ENCODE measurements around the gene PLCH1. TPM values are rescaled to one million over a fixed set of nuclear protein-coding genes. Genes with fewer than 3 reads are reported as not detected.

PLCH1 gene
- total and polyA plus RNA-seq, 4 donors = 0.03 to 1.0 (median 0.22) TPM

DNA sequence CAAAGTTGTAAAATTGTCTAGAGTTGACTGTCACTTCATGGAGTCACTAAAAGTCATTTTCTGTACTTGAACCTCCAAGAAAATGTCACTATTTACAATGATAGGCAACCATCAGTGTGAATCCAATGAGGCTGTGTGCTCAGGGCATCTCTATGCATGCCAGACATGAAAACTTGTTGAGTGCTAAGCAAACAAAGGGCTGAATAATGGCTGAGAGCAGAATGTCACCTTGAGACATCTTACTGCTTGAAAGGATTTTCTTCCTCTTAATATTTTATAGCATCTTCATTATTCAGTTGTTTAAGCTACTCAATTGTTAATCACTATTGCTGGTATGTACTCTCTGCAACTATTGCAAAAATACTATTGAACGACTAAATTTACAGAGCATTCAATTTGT, 184.7 kb downstream of the PLCH1 start:
- Histone ChIP-seq H3K27ac (ENCODE audit: low read depth in 1 of 2, low read length in 2 of 2) (no peak overlapping the region), H3K36me3 (ENCODE audit: control insufficient read depth in 4 of 4, insufficient read depth in 3 of 4, low read depth in 1 of 4, low read length in 3 of 4) (no peaks in the 10 kb centered on the region), H3K27me3 (ENCODE audit: control insufficient read depth in 4 of 4, insufficient read depth in 4 of 4, low read length in 3 of 4) (no peaks in the 10 kb centered on the region), H3K9me3 (ENCODE audit: control insufficient read depth in 4 of 4, low read length in 3 of 4) (no peaks in the 10 kb centered on the region), H3K9ac (ENCODE audit: low read depth in 1 of 2, low read length in 2 of 2) (no peak overlapping the region), H3K4me3 (ENCODE audit: low read depth in 1 of 3, low read length in 3 of 3) (no peak overlapping the region), H3K4me1 (ENCODE audit: control insufficient read depth in 4 of 4, insufficient read depth in 4 of 4, low read length in 3 of 4) (peaks cover 2 to 6% (median 3%) of the 10 kb centered on the region in 4 donors)
- TF ChIP-seq, protein P1, sequence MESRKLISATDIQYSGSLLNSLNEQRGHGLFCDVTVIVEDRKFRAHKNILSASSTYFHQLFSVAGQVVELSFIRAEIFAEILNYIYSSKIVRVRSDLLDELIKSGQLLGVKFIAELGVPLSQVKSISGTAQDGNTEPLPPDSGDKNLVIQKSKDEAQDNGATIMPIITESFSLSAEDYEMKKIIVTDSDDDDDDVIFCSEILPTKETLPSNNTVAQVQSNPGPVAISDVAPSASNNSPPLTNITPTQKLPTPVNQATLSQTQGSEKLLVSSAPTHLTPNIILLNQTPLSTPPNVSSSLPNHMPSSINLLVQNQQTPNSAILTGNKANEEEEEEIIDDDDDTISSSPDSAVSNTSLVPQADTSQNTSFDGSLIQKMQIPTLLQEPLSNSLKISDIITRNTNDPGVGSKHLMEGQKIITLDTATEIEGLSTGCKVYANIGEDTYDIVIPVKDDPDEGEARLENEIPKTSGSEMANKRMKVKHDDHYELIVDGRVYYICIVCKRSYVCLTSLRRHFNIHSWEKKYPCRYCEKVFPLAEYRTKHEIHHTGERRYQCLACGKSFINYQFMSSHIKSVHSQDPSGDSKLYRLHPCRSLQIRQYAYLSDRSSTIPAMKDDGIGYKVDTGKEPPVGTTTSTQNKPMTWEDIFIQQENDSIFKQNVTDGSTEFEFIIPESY (IDR thresholded peaks at IDR 0.05) = no peak
- TF ChIP-seq YY1 (IDR thresholded peaks at IDR 0.05) (no peak), HNF4A (conservative IDR thresholded peaks at IDR 0.05) (no peak), TAF1 (conservative IDR thresholded peaks at IDR 0.05) (no peak), RAD21 (IDR thresholded peaks at IDR 0.05) (no peak), JUND (IDR thresholded peaks at IDR 0.05) (no peak), NR2F2 (IDR thresholded peaks at IDR 0.05) (no peak), FOXA2 (IDR thresholded peaks at IDR 0.05) (no peak)
- TF ChIP-seq, protein P2, sequence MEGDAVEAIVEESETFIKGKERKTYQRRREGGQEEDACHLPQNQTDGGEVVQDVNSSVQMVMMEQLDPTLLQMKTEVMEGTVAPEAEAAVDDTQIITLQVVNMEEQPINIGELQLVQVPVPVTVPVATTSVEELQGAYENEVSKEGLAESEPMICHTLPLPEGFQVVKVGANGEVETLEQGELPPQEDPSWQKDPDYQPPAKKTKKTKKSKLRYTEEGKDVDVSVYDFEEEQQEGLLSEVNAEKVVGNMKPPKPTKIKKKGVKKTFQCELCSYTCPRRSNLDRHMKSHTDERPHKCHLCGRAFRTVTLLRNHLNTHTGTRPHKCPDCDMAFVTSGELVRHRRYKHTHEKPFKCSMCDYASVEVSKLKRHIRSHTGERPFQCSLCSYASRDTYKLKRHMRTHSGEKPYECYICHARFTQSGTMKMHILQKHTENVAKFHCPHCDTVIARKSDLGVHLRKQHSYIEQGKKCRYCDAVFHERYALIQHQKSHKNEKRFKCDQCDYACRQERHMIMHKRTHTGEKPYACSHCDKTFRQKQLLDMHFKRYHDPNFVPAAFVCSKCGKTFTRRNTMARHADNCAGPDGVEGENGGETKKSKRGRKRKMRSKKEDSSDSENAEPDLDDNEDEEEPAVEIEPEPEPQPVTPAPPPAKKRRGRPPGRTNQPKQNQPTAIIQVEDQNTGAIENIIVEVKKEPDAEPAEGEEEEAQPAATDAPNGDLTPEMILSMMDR (IDR thresholded peaks at IDR 0.05; ENCODE audit: low read depth, low read length, missing input control) = no peak
- TF ChIP-seq, protein P3, sequence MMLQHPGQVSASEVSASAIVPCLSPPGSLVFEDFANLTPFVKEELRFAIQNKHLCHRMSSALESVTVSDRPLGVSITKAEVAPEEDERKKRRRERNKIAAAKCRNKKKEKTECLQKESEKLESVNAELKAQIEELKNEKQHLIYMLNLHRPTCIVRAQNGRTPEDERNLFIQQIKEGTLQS (IDR thresholded peaks at IDR 0.05) = no peak
- TF ChIP-seq, protein P4, sequence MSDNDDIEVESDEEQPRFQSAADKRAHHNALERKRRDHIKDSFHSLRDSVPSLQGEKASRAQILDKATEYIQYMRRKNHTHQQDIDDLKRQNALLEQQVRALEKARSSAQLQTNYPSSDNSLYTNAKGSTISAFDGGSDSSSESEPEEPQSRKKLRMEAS (IDR thresholded peaks at IDR 0.05) = no peak
- 91% methylated on average over 1 of the region's 1 CpG for WGBS
- DNase-seq (ENCODE audit: low spot score) = no peak

DNA sequence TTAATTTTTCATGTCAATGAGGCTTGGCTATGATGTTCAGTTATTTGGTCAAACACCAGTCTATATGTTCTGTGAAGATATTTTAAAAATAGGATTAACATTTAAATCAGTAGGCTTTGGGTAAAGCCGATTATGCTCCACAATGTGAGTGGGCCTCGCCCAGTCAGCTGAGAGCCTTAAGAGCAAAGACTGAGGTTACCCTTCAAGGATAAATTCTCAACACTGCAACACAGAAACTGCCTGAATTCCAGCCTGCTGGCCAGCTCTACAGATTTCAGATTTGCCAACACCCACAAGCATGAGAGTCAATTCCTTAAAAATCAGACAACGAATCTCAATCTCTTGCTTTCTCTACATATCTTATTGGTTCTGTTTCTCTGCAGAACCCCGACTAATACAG, 188.3 kb downstream of the PLCH1 start:
- no peak for DNase-seq (ENCODE audit: low spot score)
- TF ChIP-seq, protein P2 (IDR thresholded peaks at IDR 0.05; ENCODE audit: low read depth, low read length, missing input control) = no peak
- TF ChIP-seq SP1 (IDR thresholded peaks at IDR 0.05) = no peak
- TF ChIP-seq HNF4A (conservative IDR thresholded peaks at IDR 0.05) = no peak
- no peak for TF ChIP-seq GABPA (IDR thresholded peaks at IDR 0.05 in 1 of 2, conservative IDR thresholded peaks at IDR 0.05 in 1 of 2)
- no peak for TF ChIP-seq HNF4G (IDR thresholded peaks at IDR 0.05)
- no peak for TF ChIP-seq EGR1 (IDR thresholded peaks at IDR 0.05; ENCODE audit: low read depth in 2 of 2)
- TF ChIP-seq, protein P3 (IDR thresholded peaks at IDR 0.05) = no peak
- no peak for TF ChIP-seq JUND (IDR thresholded peaks at IDR 0.05)
- no peak for TF ChIP-seq RXRA (IDR thresholded peaks at IDR 0.05)
- no peak for TF ChIP-seq RAD21 (IDR thresholded peaks at IDR 0.05)
- TF ChIP-seq, protein P5, sequence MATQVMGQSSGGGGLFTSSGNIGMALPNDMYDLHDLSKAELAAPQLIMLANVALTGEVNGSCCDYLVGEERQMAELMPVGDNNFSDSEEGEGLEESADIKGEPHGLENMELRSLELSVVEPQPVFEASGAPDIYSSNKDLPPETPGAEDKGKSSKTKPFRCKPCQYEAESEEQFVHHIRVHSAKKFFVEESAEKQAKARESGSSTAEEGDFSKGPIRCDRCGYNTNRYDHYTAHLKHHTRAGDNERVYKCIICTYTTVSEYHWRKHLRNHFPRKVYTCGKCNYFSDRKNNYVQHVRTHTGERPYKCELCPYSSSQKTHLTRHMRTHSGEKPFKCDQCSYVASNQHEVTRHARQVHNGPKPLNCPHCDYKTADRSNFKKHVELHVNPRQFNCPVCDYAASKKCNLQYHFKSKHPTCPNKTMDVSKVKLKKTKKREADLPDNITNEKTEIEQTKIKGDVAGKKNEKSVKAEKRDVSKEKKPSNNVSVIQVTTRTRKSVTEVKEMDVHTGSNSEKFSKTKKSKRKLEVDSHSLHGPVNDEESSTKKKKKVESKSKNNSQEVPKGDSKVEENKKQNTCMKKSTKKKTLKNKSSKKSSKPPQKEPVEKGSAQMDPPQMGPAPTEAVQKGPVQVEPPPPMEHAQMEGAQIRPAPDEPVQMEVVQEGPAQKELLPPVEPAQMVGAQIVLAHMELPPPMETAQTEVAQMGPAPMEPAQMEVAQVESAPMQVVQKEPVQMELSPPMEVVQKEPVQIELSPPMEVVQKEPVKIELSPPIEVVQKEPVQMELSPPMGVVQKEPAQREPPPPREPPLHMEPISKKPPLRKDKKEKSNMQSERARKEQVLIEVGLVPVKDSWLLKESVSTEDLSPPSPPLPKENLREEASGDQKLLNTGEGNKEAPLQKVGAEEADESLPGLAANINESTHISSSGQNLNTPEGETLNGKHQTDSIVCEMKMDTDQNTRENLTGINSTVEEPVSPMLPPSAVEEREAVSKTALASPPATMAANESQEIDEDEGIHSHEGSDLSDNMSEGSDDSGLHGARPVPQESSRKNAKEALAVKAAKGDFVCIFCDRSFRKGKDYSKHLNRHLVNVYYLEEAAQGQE (IDR thresholded peaks at IDR 0.05) = no peak
- TF ChIP-seq FOXA2 (IDR thresholded peaks at IDR 0.05) = no peak
- TF ChIP-seq FOXA1 (IDR thresholded peaks at IDR 0.05) = no peak
- Histone ChIP-seq H3K27me3 (ENCODE audit: control insufficient read depth in 4 of 4, insufficient read depth in 4 of 4, low read length in 3 of 4) (no peaks in the 10 kb centered on the region), H3K27ac (ENCODE audit: low read depth in 1 of 2, low read length in 2 of 2) (no peak overlapping the region), H3K4me1 (ENCODE audit: control insufficient read depth in 4 of 4, insufficient read depth in 4 of 4, low read length in 3 of 4) (peaks cover 2 to 9% (median 6%) of the 10 kb centered on the region in 4 donors), H3K9me3 (ENCODE audit: control insufficient read depth in 4 of 4, low read length in 3 of 4) (no peaks in the 10 kb centered on the region), H3K9ac (ENCODE audit: low read depth in 1 of 2, low read length in 2 of 2) (no peak overlapping the region), H3K36me3 (ENCODE audit: control insufficient read depth in 4 of 4, insufficient read depth in 3 of 4, low read depth in 1 of 4, low read length in 3 of 4) (no peaks in the 10 kb centered on the region), H3K4me3 (ENCODE audit: low read depth in 1 of 3, low read length in 3 of 3) (no peak overlapping the region)
- 91% methylated on average over 4 of the region's 4 CpGs for WGBS
